ENCODE measurements around the gene EBF3.
A peak's percentile ranks its signal among the peaks of the same experiment; 100 is the strongest.

Gene EBF3

DNA sequence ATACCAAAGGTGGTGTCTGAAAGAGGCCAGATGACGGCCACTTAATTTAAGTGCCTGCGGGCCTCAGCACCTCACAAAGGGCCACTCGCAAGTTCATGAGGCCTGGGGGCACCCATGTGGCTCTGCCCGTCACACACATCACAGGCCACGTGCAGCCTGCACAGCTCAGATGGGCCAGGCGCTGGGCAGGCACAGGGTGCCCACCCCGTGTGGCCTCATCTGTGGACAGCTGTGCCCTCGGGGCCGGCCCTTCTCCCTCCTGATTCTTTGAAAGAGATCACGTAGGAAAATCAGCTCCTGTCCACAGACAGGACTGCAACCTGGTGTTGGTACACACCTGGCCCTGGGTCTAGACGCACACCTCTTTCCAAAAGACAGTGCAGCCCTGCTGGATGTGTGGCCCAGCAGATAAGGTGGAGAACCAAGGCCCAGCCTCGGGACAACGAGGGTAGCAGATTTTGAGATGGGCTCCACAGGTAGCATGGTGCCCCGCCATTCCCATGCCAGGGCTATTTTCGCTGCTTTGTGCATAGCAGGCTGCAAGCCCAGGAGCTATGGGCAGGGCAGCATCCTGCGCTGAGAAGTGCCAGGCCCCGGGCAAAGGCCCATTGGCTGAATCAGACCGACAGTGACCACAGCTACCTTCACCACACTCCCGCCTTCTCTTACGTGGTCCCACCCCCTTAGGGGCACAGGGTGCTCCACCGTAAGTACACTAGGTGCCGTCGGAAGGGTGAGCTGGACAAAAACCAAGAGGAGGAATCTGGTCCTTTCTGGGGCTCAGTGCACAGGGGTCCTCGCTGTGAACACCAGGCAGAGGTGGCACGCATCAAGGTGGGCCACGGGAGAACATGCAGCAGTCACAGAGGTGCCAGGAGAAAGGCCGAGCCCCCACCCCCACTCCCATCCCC lies 124.5 kb downstream of the EBF3 start:
- Histone ChIP-seq H3K4me2 (ENCODE audit: low read length, poor library complexity, severe bottlenecking) (no peak overlapping the region), H3K4me3 (ENCODE audit: insufficient read depth in 1 of 2, low read depth in 1 of 2, low read length in 2 of 2) (no peak overlapping the region)

DNA sequence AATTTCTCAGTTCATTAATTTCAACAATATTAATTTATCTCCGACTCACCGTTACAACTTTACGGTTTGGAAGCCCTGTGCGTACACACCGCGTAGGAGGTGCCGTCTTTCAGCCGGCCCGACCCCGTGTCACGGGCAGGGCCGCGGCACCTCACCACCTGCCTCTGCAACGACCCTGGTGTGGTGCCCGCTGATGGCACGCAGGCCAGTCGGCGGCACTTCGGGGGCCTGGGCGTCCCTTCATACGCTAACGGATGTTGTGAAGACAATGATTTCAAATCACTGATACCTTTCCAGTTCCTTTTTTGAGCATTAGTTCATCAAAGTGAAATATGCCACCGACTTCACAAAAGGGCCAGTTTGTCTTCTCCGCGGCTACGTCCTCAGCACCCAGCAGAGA lies 125.3 kb downstream of the EBF3 start:
- peaks cover 8 to 92% of the 10 kb centered on the region in 2 experiments for H3K36me3 ChIP-seq (ENCODE audit: control insufficient read depth in 1 of 2, insufficient read depth in 2 of 2, low read depth in 1 of 2, low read length in 2 of 2)
- no peak overlapping the region for H3K14ac ChIP-seq (ENCODE audit: low read length in 2 of 2)
- H4K91ac ChIP-seq (ENCODE audit: low read length), result no peak overlapping the region
- no peaks in the 10 kb centered on the region for H3K27me3 ChIP-seq (ENCODE audit: control insufficient read depth in 1 of 2, insufficient read depth in 1 of 2, low read length in 2 of 2)
- no peaks in the 10 kb centered on the region for H3K79me1 ChIP-seq (replicated peaks; ENCODE audit: low read length, poor library complexity, severe bottlenecking)
- no peak overlapping the region for H2AK5ac ChIP-seq (ENCODE audit: low read length, severe bottlenecking)
- no peaks in the 10 kb centered on the region for H3K9me3 ChIP-seq (ENCODE audit: control insufficient read depth, low read length)
- H3K27ac ChIP-seq (ENCODE audit: low read length, poor library complexity, severe bottlenecking), result no peak overlapping the region
- H3K4me3 ChIP-seq (ENCODE audit: insufficient read depth in 1 of 2, low read depth in 1 of 2, low read length in 2 of 2), result no peak overlapping the region
- no peak for DNase-seq
- H3K23ac ChIP-seq (ENCODE audit: low read length in 2 of 2), result no peak overlapping the region
- no peak overlapping the region for H2BK12ac ChIP-seq (ENCODE audit: low read length in 2 of 2)
- H3K9ac ChIP-seq (ENCODE audit: low read length), result no peak overlapping the region
- WGBS, result 97% methylated on average over 26 of the region's 26 CpGs
- no peak overlapping the region for H3K4me2 ChIP-seq (ENCODE audit: low read length, poor library complexity, severe bottlenecking)
- no peak overlapping the region for H4K8ac ChIP-seq (ENCODE audit: low read length)
- H2BK5ac ChIP-seq (ENCODE audit: low read depth, low read length, poor library complexity, severe bottlenecking), result no peak overlapping the region
- no peak overlapping the region for H3K4ac ChIP-seq (ENCODE audit: low read depth in 1 of 2, low read length in 2 of 2)
- no peaks in the 10 kb centered on the region for H3K4me1 ChIP-seq (ENCODE audit: control insufficient read depth, insufficient read depth, low read depth, low read length)
- no peak overlapping the region for H3K18ac ChIP-seq (ENCODE audit: low read depth in 1 of 2, low read length in 2 of 2)
- no peak overlapping the region for H2AFZ ChIP-seq (ENCODE audit: low read depth, low read length)
- H2BK120ac ChIP-seq (ENCODE audit: low read depth, low read length), result no peak overlapping the region
- no peak overlapping the region for H2BK15ac ChIP-seq (ENCODE audit: low read depth, poor library complexity, severe bottlenecking)

More for the DNA sequence above, 124.5 kb downstream of the EBF3 start:
- no peak for DNase-seq
- WGBS, result 92% methylated on average over 27 of the region's 27 CpGs
- Histone ChIP-seq H3K79me1 (replicated peaks; ENCODE audit: low read length, poor library complexity, severe bottlenecking) (no peaks in the 10 kb centered on the region), H2AFZ (ENCODE audit: low read depth, low read length) (no peak overlapping the region), H2BK120ac (ENCODE audit: low read depth, low read length) (no peak overlapping the region), H3K9ac (ENCODE audit: low read length) (no peak overlapping the region), H3K4me1 (ENCODE audit: control insufficient read depth, insufficient read depth, low read depth, low read length) (no peaks in the 10 kb centered on the region), H2BK5ac (ENCODE audit: low read depth, low read length, poor library complexity, severe bottlenecking) (no peak overlapping the region), H3K27ac (ENCODE audit: low read length, poor library complexity, severe bottlenecking) (no peak overlapping the region), H3K23ac (ENCODE audit: low read length in 2 of 2) (no peak overlapping the region), H3K4ac (ENCODE audit: low read depth in 1 of 2, low read length in 2 of 2) (no peak overlapping the region), H4K8ac (ENCODE audit: low read length) (no peak overlapping the region), H2BK12ac (ENCODE audit: low read length in 2 of 2) (no peak overlapping the region), H2BK15ac (ENCODE audit: low read depth, poor library complexity, severe bottlenecking) (no peak overlapping the region), H3K9me3 (ENCODE audit: control insufficient read depth, low read length) (no peaks in the 10 kb centered on the region), H4K91ac (ENCODE audit: low read length) (no peak overlapping the region), H3K36me3 (ENCODE audit: control insufficient read depth in 1 of 2, insufficient read depth in 2 of 2, low read depth in 1 of 2, low read length in 2 of 2) (peaks cover 6 to 99% of the 10 kb centered on the region in 2 experiments), H3K14ac (ENCODE audit: low read length in 2 of 2) (no peak overlapping the region), H3K18ac (ENCODE audit: low read depth in 1 of 2, low read length in 2 of 2) (no peak overlapping the region), H3K27me3 (ENCODE audit: control insufficient read depth in 1 of 2, insufficient read depth in 1 of 2, low read length in 2 of 2) (no peaks in the 10 kb centered on the region), H2AK5ac (ENCODE audit: low read length, severe bottlenecking) (no peak overlapping the region)

DNA sequence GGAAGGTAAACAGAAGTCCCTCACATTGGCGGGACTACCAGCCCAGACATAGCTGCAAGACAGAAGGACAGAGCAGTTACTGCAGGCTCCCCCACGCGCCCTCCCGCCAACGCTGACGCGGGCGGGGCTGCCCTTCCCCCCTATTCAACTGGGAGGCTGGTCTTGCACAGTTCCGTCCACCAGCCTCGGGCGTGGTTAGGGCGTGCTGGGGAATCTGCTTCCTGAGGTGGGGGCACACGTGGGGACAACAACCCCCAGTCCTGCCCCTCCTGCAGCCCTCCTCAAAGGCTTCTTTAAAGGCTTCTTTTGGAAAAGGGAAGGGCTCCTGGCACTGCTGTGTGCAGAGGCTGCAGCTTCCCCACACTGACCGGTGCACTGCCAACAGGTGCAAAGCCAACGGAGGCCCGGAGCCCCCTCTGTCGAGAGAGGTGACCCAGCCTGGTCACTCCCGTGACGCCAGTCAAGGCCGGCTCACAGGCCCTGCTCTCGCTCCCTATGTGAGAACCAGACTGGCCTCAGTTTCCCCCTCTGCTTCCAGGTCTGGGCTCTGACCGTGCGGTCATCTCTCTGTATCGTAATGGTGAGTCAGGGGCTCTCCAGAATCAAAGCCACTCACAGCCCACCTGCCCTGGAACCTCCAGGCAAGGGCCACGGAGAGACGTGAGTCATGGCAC lies 126.0 kb downstream of the EBF3 start:
- no peak overlapping the region for H3K23ac ChIP-seq (ENCODE audit: low read length in 2 of 2)
- no peak overlapping the region for H2BK120ac ChIP-seq (ENCODE audit: low read depth, low read length)
- H3K4me3 ChIP-seq (ENCODE audit: insufficient read depth in 1 of 2, low read depth in 1 of 2, low read length in 2 of 2), result no peak overlapping the region
- H3K79me1 ChIP-seq (replicated peaks; ENCODE audit: low read length, poor library complexity, severe bottlenecking), result no peaks in the 10 kb centered on the region
- H3K27me3 ChIP-seq (ENCODE audit: control insufficient read depth in 1 of 2, insufficient read depth in 1 of 2, low read length in 2 of 2), result no peaks in the 10 kb centered on the region
- H2BK5ac ChIP-seq (ENCODE audit: low read depth, low read length, poor library complexity, severe bottlenecking), result no peak overlapping the region
- no peak overlapping the region for H3K4me2 ChIP-seq (ENCODE audit: low read length, poor library complexity, severe bottlenecking)
- H3K36me3 ChIP-seq (ENCODE audit: control insufficient read depth in 1 of 2, insufficient read depth in 2 of 2, low read depth in 1 of 2, low read length in 2 of 2), result peaks cover 6 to 85% of the 10 kb centered on the region in 2 experiments
- no peaks in the 10 kb centered on the region for H3K9me3 ChIP-seq (ENCODE audit: control insufficient read depth, low read length)
- no peak for DNase-seq
- H2BK12ac ChIP-seq (ENCODE audit: low read length in 2 of 2), result no peak overlapping the region
- no peak overlapping the region for H3K4ac ChIP-seq (ENCODE audit: low read depth in 1 of 2, low read length in 2 of 2)
- no peak overlapping the region for H3K9ac ChIP-seq (ENCODE audit: low read length)
- no peak overlapping the region for H2AFZ ChIP-seq (ENCODE audit: low read depth, low read length)
- no peaks in the 10 kb centered on the region for H3K4me1 ChIP-seq (ENCODE audit: control insufficient read depth, insufficient read depth, low read depth, low read length)
- no peak overlapping the region for H3K14ac ChIP-seq (ENCODE audit: low read length in 2 of 2)
- H4K8ac ChIP-seq (ENCODE audit: low read length), result no peak overlapping the region
- H4K91ac ChIP-seq (ENCODE audit: low read length), result peak overlapping the region; percentile 5
- no peak overlapping the region for H3K18ac ChIP-seq (ENCODE audit: low read depth in 1 of 2, low read length in 2 of 2)
- 93% methylated on average over 26 of the region's 26 CpGs for WGBS
- no peak overlapping the region for H2BK15ac ChIP-seq (ENCODE audit: low read depth, poor library complexity, severe bottlenecking)
- no peak overlapping the region for H3K27ac ChIP-seq (ENCODE audit: low read length, poor library complexity, severe bottlenecking)
- no peak overlapping the region for H2AK5ac ChIP-seq (ENCODE audit: low read length, severe bottlenecking)

DNA sequence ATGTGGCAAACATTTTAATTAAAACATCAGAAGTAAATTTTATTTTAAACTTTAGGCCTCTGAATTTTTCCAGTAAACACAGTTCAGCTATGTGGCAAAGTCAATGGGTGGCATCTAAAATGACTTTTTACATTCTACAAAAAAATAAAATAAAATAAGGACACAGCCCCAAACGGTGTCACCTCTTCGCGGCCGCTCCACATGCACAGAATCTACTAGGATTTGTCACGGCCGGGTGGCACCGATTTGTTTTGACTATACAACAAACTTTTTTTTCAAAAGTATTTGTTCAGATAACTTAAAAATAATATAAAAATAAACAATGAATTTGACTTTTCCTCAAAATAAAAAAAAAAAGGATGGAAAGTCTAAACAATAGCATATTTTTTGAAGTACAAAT lies 127.8 kb downstream of the EBF3 start:
- Histone ChIP-seq H3K4me3 (ENCODE audit: insufficient read depth in 1 of 2, low read depth in 1 of 2, low read length in 2 of 2) (no peak overlapping the region), H3K9ac (ENCODE audit: low read length) (no peak overlapping the region), H3K9me3 (ENCODE audit: control insufficient read depth, low read length) (no peaks in the 10 kb centered on the region), H4K8ac (ENCODE audit: low read length) (no peak overlapping the region), H3K79me1 (replicated peaks; ENCODE audit: low read length, poor library complexity, severe bottlenecking) (no peaks in the 10 kb centered on the region), H3K27me3 (ENCODE audit: control insufficient read depth in 1 of 2, insufficient read depth in 1 of 2, low read length in 2 of 2) (no peaks in the 10 kb centered on the region), H3K4ac (ENCODE audit: low read depth in 1 of 2, low read length in 2 of 2) (no peak overlapping the region), H3K18ac (ENCODE audit: low read depth in 1 of 2, low read length in 2 of 2) (no peak overlapping the region), H2BK5ac (ENCODE audit: low read depth, low read length, poor library complexity, severe bottlenecking) (no peak overlapping the region), H3K36me3 (ENCODE audit: control insufficient read depth in 1 of 2, insufficient read depth in 2 of 2, low read depth in 1 of 2, low read length in 2 of 2) (peaks cover 6 to 68% of the 10 kb centered on the region in 2 experiments), H3K4me1 (ENCODE audit: control insufficient read depth, insufficient read depth, low read depth, low read length) (no peaks in the 10 kb centered on the region), H2BK15ac (ENCODE audit: low read depth, poor library complexity, severe bottlenecking) (no peak overlapping the region), H2AK5ac (ENCODE audit: low read length, severe bottlenecking) (no peak overlapping the region), H4K91ac (ENCODE audit: low read length) (no peak overlapping the region), H2BK120ac (ENCODE audit: low read depth, low read length) (no peak overlapping the region), H2BK12ac (ENCODE audit: low read length in 2 of 2) (no peak overlapping the region), H3K27ac (ENCODE audit: low read length, poor library complexity, severe bottlenecking) (no peak overlapping the region), H3K23ac (ENCODE audit: low read length in 2 of 2) (no peak overlapping the region), H3K4me2 (ENCODE audit: low read length, poor library complexity, severe bottlenecking) (no peak overlapping the region), H2AFZ (ENCODE audit: low read depth, low read length) (no peak overlapping the region), H3K14ac (ENCODE audit: low read length in 2 of 2) (no peak overlapping the region)
- WGBS, result 95% methylated on average over 4 of the region's 7 CpGs
- DNase-seq, result no peak
